ENCODE data around the gene PLA2G2D.
"Not testable (repeated sequence)": the region's sequence is repeated elsewhere in the genome, so short reads cannot be mapped to it uniquely, and the experiment has no call there.

DNA sequence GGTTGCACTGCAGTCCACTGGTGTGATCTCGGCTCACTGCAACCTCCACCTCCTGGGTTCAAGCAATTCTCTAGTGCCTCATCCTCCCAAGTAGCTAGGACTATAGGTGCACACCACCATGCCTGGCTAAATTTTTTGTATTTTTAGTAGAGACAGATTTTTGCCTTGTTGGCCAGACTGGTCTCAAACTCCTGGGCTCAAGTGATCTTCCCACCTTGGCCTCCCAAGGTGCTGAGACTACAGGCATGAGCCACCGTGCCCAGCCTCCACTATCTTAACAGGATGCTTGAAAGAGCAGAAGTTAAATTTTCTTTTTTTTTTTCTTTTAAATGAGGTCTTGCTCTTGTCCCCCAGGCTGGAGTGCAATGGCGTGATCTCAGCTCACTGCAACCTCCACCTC is 11.2 kb upstream of the PLA2G2D start:
- TF ChIP-seq CTCF (conservative IDR thresholded peaks at IDR 0.05 in 1 of 2, IDR thresholded peaks at IDR 0.05 in 1 of 2; ENCODE audit: low read depth in 1 of 2, low read length in 2 of 2); EZH2 (IDR thresholded peaks at IDR 0.05; ENCODE audit: low read length, missing control alignments): not testable (repeated sequence)
